Measurements from ENCODE around the gene IL26.
"Not testable (repeated sequence)": the region's sequence is repeated elsewhere in the genome, so short reads cannot be mapped to it uniquely, and the experiment has no call there.

IL26 gene

DNA sequence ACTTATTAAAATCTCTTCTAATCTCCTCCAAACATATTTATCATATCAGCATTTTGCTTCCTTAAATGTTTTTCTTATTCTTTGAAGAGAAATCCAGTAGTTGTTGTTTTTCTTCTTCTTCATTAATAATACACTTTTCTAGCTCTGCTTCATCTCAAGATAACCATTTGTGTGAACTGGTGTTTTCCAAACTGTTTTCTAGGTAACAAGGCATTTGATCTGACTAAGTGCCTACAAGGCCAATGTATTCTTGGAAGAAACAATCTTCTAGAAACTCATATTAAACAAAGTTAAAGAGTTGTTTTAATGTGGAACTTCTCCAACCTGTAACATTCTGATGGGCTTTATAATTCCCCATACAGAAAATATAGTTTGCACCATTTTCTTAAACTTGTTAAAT is 35.3 kb downstream of the IL26 start:
- no peak for DNase-seq

DNA sequence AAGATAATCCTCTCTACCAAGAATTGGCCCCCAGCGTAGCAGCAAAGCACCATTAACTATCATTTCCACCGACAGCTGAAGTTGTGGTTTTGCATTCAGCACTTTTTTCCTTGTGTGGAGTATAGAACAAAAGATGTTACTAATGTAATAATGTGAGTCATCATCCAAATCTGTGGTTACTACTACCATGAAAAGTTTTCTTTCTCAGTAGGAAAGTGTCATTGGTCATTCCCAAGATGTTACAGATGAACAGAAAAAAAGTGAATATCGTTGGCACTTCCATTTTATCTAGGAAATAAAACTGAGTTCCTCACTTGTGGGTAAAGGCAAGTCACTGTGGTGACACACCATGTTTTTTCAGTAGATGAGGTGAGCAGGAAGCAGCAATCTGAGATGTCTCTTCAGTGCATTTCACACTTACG is 35.8 kb downstream of the IL26 start:
- DNase-seq: peak; percentile 4

DNA sequence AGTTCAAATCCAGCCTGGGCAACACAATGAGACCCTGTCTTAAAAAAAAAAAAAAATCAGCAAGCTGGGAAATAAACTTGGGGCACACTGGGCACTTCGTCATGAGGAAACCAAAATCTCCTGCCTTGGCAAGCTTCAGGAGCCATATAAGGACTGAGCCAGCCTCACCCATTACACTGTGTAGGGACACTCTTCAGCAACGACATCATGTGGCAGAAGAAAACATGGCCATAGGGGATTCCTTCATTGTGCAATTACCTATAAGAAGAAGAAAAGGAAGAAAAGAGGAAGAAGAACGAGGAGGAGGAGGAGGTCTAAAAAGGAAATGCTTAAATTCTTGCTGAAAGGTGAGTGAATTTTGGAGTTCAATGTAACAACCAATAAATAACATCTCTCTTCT is 40.0 kb downstream of the IL26 start:
- no peak for DNase-seq

DNA sequence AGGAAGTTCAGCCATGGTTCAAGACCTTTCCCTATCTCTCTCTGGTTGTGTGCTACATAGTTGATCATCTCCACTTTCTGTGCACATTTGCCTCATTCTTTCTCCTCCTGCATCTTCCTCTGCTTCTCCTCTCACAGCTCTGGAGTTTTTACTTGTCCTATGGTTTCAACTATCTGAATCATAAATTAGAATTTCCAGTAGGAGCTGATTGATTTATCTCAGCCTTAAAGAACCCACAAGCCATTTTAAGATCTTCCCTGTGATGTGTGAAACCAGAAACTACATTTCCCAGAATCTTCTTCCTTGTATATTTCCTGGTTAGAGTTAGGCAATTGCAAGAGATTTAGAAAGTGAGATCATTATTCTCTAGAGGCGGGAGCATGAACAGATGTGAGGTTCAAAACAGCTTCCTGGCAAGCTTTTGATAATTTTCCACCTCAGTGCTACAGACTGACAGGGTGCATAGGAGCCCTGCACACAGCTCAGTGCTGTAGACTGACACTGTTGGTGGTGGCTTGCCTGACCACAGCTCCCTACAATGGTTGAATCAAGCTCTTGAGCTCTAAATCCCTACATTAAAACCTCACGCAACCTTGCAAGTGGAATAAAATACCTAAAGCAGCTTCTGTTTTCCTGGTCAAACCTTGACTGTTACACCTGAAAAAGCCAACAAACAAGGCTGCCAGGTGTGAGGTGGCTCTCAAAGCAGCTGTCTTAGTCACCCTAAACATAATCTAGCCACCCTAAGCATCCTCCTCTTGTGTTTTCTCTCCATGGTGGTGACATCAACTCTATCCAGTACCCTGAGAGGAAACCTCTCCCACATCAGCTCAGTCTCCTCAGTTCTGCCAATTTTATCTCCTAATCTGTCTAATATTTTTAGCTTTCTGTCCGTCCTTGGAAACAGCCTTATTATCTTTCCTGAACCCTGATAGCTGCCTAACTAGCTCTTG is 44.5 kb downstream of the IL26 start:
- DNase-seq: peak; percentile 24

DNA sequence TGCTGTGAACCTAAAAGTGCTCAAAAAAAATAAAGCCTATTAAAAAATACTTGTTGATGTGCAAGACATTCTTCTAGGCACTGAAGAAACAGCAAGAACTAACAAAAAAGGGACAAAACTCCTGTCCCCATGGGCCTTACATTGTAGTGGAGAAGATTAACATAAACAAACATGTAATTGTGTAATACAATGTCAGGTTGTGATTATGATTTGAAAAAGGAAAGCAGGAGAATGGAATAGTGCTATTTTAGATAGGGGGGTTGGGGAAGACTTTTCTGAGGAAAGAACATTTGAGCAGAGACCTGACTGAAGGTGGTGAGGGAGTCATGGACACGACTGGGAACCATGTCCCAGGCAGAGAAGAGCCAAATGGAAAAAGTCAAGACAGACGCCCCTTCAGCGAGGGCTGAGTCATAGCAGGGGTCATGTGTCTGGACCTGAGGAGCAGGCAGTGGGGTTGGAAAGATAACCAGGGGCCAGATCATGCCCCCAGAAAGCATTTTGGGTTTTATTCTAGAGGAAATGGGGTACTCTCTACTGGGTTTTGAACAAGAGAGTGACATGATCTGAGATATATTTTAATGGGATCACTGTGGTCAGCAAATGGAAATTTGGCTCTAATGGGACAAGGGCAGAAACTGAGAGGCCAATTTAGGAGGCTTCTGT is 46.7 kb downstream of the IL26 start:
- no peak for DNase-seq

DNA sequence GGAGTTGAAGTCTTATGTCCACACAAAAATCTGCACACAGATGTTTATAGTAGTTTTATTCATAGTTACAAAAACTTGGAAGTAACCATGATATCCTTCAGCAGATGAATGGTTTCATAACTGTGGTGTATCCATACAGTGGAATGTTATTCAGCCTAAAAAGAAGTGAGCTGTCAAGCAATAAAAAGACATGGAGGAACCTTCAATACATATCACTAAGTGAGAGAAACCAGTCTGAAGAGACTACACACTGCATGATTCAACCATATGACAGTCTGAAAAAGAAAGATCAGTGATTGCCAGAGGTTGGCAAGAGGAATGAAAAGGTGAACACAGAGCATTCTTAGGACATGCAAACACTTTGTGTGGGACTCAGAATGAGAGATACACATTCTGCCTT is 47.4 kb downstream of the IL26 start:
- no peak for DNase-seq

DNA sequence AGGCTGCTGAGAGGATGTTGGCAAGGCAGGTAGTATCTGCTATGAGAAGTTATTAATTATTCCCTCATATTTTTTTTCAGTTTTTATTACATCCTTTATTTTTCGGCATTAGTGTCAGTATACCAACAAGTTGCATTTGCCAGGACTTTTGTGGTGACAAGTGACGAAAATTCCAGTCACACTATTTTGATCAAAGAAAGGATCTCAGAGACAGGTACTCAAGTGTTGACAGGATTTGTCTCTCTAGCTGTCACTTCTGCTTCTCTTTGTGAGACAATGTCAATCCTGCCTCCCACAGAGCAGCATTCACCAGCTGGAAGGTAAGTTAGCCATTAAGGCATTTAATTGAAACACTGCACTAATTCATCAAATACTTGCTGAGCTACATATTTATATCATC is 48.0 kb downstream of the IL26 start:
- DNase-seq: no peak

DNA sequence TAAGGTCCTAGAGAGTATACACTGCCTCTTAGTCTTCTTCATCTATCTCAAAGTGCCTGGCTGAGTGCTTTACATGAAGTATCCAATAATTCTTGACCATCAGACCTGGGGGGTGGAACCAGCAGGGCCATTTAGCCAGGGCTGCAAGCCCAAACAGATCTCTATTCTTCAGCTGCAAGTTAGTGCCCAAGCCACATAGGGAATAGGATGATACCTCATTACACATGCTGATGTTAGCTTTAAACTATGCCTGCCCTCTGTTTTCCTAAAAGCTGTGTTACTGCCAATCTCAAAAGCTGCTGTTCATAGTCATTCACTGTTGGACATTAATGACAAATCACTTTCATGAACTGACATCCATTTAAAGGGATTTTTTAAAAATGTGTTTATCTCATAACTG is 49.4 kb downstream of the IL26 start:
- no peak for DNase-seq

DNA sequence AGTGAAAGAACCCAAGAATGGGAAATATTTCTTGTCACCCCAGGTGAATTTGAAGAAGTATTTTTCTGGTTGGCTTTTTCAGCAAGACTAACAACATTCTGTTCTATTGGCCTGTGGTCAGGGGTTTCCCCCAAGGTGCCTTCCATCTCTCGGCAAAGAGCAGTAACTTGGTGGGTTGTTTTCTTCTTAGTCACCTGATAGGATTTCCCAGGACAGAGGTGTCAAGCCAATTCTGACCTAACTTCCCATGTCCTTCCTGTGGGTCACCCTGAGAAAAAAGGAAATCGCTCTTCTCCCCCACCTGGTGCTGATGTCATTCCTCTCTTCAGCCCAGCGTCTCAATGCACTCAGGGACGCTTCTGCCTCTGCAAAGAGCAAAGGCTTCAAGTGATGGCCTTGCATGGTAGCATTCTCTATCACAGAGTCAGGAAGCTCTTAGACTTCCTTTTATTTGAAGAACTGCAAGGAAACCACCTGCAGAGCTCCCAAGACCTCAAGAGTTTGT is 50.0 kb downstream of the IL26 start:
- peak; percentile 46 for DNase-seq

DNA sequence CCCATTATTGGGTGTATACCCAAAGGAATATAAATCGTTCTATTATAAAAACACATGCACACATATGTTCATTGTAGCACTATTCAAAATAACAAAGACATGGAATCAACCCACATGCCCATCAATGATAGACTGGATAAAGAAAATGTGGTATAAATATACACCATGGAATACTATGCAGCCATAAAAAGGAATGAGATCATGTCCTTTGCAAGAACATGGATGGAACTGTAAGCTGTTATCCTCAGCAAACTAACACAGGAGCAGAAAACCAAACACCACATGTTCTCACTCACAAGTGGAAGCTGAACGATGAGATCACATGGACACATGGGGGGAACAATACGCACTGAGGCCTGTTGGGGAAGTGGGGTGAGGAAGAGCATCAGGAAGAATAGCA is 50.8 kb downstream of the IL26 start:
- not testable (repeated sequence) for DNase-seq

DNA sequence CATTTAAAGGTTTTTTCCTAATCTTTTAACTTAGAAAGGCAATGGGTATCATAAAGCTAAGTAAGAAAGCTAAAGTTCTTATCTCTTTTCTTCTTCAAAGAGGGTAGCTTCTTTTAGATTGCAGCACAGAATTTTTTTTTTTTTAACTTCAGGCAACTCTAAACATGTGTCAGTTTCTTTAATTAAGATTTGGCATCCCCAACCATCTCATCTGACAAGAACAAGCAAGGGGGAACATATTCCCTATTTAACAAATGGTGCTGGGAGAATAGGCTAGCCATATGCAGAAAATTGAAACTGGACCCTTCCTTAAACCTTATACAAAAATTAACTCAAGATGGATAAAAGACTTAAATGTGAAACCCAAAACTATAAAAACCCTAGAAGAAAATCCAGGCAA is 51.8 kb downstream of the IL26 start:
- DNase-seq: no peak

DNA sequence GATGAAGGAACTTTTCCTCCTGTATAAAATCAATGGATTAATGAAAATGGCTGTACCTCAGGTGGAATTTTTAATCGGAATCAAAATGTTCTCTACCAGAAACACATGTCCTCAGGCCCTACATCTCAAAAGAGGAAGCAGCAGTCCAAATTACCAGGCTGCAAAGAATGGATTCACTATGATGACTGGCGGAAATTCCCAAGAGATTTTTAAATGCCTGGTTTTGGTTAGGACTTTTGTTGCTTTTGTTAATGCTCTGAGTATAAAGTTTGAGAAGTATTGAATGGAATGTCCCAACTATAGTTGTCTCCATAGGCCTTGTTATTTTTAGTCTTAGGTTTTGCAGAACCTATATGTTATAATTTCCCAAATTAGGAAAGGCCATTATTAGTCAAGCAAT is 54.9 kb downstream of the IL26 start:
- no peak for DNase-seq

DNA sequence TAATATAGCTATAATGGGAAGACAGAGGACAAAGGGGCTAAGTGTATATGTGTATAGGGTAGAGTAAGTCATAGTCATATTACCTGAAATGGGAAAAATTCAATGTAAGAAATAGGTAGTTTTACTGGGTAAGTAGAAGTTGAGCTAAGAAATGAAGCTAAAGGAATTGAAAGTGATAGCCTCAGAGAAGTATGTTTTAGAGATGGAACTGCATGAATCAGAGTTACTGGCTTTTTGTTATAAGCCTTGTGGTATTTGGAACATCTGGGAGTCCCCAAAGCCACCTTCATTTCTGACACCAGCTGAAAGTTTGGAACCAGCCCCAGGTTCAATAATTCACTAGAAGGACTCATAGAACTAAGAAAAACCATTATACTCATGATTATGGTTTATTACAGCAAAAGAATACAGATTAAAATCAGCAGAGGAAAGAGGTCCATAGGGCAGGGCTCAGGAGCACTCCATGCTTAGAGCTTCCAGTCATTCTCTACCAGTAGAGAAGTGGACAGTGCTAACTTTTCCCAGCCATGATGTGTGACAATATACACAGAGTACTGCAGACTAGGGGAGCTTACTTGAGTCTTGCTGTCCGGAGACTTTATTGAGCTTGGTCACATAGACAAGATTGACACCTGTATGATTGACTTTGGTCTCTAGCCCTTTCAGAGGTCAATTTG is 56.3 kb downstream of the IL26 start:
- no peak for DNase-seq

DNA sequence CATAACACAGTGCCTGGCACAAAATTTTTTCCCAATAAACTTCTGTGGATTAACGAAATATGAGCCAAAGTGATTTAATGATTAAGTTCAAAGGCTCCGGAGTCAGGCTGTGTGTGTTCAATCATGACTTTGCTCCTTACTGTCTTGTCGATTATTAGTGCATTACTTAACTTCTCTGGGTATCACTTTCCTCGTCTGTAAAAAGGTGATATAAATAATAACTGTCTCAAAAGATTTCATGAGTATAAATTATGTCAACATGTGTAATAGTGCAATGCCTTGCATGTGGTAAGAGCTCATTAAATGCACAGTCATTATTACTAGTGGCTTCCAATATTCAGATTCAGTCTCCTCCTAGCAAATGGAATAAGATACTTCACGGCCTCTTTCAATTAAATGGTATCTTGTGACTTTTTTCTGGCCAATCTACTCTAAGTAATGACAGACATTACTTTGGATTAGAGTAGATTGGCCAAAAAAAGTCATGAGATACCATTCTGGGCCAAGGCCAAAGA is 59.2 kb downstream of the IL26 start:
- no peak for DNase-seq

DNA sequence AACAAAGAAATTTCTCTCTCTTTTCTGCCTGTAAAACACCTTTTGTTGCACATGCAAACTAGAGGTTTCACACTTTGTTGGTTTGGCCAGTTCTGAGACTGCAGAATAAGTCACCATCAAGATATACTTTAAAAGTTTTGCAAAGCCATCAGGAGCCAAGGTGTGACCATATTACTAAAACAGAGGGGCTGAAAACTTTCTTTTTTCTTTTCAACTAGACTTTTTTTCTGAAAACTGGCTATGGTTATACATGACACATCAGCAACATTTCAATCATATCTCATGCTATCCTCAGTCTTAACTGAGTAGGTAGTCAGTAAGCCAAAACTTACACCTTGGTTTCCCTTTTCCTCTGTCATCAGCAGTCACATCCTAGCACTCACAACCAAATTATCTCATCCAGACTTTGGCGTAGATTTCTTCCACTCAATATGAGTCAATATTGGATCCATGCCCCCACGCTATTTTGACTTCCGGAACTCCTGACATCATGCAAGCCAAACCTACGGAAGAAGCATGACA is 62.0 kb downstream of the IL26 start:
- no peak for DNase-seq

DNA sequence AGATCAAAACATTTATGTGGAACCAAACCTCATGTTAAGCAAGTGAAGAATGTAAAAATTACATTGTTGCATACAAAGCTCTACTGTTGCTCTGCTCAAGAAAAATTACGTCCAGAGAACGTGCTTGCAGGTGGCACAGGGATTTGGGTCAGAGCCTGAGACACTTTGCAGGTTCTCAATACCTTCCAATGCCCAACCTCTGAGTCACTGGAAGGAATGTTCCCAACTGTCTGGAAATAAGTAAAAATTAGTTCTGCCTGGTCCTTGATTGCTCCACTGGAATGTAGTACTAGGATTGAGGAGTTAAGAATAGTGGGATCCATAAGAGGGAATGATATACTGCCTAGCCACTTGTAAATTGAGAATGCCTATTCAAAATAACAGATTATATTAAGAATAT is 63.2 kb downstream of the IL26 start:
- DNase-seq: no peak

DNA sequence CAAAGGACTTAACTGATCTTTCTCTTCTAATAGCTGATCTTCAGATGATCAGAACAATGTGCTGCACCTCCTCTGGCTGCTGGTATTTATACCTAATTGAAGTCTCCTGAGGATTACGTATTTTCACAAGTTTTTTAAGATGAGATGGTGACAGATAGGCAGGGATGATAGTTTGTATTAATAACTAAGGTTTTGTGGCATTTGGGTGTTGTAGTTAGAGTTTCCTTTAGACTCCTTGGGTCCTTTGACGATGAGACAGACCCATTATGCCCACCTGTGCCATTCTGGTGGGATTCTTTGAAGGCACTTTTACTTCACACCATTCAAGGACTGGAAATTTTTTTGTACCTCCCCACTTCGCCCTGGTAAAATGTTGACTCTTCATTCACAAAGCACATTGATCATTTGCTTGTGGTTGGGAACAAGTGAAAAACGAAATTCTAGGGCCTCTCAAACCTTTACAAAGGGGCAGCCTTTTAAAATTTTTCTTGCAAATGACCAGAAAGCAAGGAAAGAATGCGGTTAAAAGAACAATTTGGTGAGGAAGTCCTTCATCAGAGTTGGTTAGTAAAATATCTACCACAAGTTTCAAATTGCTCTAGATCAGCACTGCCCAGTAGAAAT is 65.8 kb downstream of the IL26 start, which contains the start of gene IFNG:
Gene IFNG, minus strand, starts transcription at position 60 of the 624 bp plus-strand sequence. CDS start 125 bp downstream, outside the sequence.
- DNase-seq: no peak

DNA sequence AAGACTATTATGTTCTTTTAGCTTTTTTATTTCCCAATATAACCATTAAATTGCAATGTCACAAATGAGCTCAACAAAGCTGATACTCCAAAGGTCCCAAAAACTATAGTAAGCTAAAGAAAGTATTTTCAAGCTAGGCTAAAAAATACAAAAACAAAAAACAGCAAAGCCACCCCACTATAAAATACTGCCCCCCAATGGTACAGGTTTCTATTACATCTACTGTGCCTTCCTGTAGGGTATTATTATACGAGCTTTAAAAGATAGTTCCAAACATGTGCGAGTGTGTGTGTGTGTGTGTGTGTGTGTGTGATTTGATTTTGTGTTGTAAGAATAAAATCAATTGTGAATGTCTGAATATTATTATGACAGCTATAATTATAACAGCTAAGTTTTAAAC is 67.2 kb downstream of the IL26 start:
- peak; percentile 3 for DNase-seq

DNA sequence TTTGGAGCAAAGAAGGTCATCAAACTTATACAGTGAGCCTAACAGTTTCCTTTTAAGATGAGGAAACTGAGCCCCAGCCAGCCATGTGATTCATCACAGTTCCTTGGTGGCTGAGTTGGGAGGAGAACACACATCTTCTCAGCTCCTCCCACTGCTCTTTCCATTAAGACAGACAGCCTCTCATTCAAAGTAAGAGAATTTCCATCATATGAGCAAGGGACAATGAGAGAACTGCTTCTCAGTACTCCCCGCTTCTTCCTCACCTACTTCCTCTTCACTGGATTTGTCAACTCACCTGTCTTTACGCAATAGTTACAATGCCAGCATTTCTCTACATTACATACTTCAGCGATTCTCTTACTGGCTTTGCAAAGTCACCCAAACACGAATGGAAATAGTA is 68.2 kb downstream of the IL26 start:
- DNase-seq: no peak

DNA sequence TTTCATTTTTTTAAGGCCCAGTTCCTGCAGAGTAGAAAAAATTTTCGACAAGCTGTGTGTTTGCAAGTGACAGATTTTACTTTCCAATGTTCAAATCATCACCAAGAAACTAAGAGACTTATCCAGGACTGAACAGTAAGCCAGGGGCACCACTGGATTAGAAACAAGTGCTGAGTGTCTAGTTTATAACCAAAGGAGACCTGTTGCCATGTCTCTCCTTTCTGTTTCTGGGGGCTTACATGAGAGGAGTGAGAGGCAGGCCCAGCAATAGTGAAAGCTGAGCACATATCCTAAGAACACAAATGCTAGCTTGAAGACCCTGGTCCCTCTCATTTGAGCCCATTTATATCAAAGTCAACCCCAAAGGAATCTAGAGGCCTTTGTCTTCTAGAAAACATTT is 69.0 kb downstream of the IL26 start:
- DNase-seq: no peak

DNA sequence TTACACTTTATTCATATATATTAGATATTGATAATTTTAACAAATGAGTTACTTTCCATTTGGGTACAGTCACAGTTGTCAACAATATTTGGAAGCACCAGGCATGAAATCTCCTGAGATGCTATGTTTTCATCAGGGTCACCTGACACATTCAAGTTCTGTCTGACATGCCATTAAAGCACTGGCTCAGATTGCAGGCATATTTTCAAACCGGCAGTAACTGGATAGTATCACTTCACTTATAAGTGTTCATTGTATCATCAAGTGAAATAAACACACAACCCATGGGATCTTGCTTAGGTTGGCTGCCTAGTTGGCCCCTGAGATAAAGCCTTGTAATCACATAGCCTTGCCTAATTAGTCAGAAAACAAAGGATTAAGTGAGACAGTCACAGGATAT is 70.8 kb downstream of the IL26 start:
- no peak for DNase-seq
